OCI-LY7 (cell line): ENCODE measurements around the gene LCP2.
A peak's percentile ranks its signal among the peaks of the same experiment; 100 is the strongest.

Experiments used
- EZH2phosphoT487 ChIP-seq: fragments of 200-600 bp; sonication (generic); IDR thresholded peaks from 2 replicates; pipeline ENCODE4 v1.6.1; 2018; ENCODE audit warnings: low read depth, borderline replicate concordance, mild to moderate bottlenecking, mixed run types, antibody characterized with exemption, low read length, moderate library complexity, mixed read lengths
- TF ChIP-seq, protein P1 (sequence below): fragments of 200-600 bp; sonication (generic); conservative IDR thresholded peaks from 2 replicates; pipeline ENCODE4 v1.5.1; 2014; ENCODE audit warnings: mild to moderate bottlenecking, antibody characterized with exemption, low read length, moderate library complexity, mixed read lengths

DNA sequence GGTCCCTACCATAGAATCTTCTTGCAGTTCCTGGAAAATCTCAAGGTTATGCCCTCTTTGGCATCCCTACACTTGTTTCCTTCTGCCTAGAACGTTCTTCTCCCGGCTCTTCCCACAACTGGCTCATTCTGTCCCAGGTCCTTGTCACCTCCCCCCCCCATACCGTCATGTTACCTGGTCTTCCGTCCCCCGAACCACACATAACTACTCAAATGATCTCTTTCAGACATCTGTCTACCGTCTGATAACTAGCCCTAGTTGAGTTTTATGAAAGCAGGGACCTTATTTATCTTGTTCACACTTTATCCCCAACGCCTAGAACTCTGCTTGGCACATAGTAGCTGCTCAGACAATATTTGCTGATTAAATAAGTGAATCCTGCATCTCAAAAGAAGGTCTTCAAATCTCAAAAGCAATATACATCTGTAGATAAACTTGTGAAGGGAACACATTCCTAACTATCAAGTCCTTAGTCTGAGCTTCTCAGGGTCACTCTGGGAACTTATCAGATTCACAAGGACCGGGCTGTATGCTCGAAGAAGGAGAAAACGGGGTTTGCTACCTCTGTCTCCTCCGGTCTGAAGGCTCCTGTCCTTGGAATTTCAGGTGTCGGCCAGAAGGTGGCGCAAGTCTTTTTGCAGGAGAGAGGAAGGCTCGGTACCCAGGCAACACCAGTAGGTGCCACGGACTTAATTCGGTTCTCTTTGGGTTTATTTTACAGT lies 30.0 kb downstream of the LCP2 start:
- TF ChIP-seq, protein P1, sequence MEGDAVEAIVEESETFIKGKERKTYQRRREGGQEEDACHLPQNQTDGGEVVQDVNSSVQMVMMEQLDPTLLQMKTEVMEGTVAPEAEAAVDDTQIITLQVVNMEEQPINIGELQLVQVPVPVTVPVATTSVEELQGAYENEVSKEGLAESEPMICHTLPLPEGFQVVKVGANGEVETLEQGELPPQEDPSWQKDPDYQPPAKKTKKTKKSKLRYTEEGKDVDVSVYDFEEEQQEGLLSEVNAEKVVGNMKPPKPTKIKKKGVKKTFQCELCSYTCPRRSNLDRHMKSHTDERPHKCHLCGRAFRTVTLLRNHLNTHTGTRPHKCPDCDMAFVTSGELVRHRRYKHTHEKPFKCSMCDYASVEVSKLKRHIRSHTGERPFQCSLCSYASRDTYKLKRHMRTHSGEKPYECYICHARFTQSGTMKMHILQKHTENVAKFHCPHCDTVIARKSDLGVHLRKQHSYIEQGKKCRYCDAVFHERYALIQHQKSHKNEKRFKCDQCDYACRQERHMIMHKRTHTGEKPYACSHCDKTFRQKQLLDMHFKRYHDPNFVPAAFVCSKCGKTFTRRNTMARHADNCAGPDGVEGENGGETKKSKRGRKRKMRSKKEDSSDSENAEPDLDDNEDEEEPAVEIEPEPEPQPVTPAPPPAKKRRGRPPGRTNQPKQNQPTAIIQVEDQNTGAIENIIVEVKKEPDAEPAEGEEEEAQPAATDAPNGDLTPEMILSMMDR = peak; percentile 95
- no peak for TF ChIP-seq EZH2phosphoT487
